ENCODE measurements around the gene DZIP1L. TPM values are rescaled to one million over a fixed set of nuclear protein-coding genes. Genes with fewer than 3 reads are reported as not detected.
"Not testable (repeated sequence)": the region's sequence is repeated elsewhere in the genome, so short reads cannot be mapped to it uniquely, and the experiment has no call there.

Gene DZIP1L
- total RNA-seq, 1 experiment from 2014 or later: 2.3 TPM

- no peak for DNase-seq
- H2AFZ ChIP-seq: no peak overlapping the region
- H3K79me2 ChIP-seq (ENCODE audit: low read depth): no peaks in the 10 kb centered on the region
- H3K4me2 ChIP-seq: no peak overlapping the region
- no peaks in the 10 kb centered on the region for H3K9me3 ChIP-seq (ENCODE audit: insufficient read depth, low read depth)
- ChIA-PET POLR2A (ENCODE audit: unreplicated experiment) (no interaction called here), CTCF (no interaction called here)
- intact Hi-C loops (cut with micrococcal nuclease; ENCODE audit: unreplicated experiment): no loop called here
- H3K4me1 ChIP-seq (replicated peaks; ENCODE audit: insufficient read depth): no peaks in the 10 kb centered on the region
- H3K27me3 ChIP-seq (ENCODE audit: insufficient read depth, low read depth): no peaks in the 10 kb centered on the region
- BruUV-seq (replicated peaks): no TSS peak
- no peaks in the 10 kb centered on the region for H3K9me2 ChIP-seq (ENCODE audit: insufficient read depth)
- no peak for TF ChIP-seq EZH2 (IDR thresholded peaks at IDR 0.05; ENCODE audit: low read depth)
- TF ChIP-seq, protein P1, sequence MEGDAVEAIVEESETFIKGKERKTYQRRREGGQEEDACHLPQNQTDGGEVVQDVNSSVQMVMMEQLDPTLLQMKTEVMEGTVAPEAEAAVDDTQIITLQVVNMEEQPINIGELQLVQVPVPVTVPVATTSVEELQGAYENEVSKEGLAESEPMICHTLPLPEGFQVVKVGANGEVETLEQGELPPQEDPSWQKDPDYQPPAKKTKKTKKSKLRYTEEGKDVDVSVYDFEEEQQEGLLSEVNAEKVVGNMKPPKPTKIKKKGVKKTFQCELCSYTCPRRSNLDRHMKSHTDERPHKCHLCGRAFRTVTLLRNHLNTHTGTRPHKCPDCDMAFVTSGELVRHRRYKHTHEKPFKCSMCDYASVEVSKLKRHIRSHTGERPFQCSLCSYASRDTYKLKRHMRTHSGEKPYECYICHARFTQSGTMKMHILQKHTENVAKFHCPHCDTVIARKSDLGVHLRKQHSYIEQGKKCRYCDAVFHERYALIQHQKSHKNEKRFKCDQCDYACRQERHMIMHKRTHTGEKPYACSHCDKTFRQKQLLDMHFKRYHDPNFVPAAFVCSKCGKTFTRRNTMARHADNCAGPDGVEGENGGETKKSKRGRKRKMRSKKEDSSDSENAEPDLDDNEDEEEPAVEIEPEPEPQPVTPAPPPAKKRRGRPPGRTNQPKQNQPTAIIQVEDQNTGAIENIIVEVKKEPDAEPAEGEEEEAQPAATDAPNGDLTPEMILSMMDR (conservative IDR thresholded peaks at IDR 0.05): no peak
- H3F3A ChIP-seq (ENCODE audit: insufficient read depth, low read depth): no peaks in the 10 kb centered on the region
- H3K36me3 ChIP-seq (ENCODE audit: low read depth): no peaks in the 10 kb centered on the region
- H3K4me3 ChIP-seq: no peak overlapping the region
- H4K20me1 ChIP-seq (ENCODE audit: insufficient read depth): no peaks in the 10 kb centered on the region
- H3K27ac ChIP-seq: no peak overlapping the region
These were observed 39.1 kb upstream of the DZIP1L start for GRCh38 chr3:138154534-138154933.

- no peaks in the 10 kb centered on the region for H3F3A ChIP-seq (ENCODE audit: insufficient read depth, low read depth)
- ChIA-PET CTCF (no interaction called here), POLR2A (ENCODE audit: unreplicated experiment) (no interaction called here)
- no peaks in the 10 kb centered on the region for H3K79me2 ChIP-seq (ENCODE audit: low read depth)
- no peaks in the 10 kb centered on the region for H3K9me3 ChIP-seq (ENCODE audit: insufficient read depth, low read depth)
- no peak overlapping the region for H3K4me2 ChIP-seq
- H3K36me3 ChIP-seq (ENCODE audit: low read depth): no peaks in the 10 kb centered on the region
- H3K9me2 ChIP-seq (ENCODE audit: insufficient read depth): no peaks in the 10 kb centered on the region
- no peak for DNase-seq
- BruUV-seq (replicated peaks): no TSS peak
- H3K27me3 ChIP-seq (ENCODE audit: insufficient read depth, low read depth): no peaks in the 10 kb centered on the region
- no peak overlapping the region for H3K4me3 ChIP-seq
- no peaks in the 10 kb centered on the region for H3K4me1 ChIP-seq (replicated peaks; ENCODE audit: insufficient read depth)
- H4K20me1 ChIP-seq (ENCODE audit: insufficient read depth): no peaks in the 10 kb centered on the region
- TF ChIP-seq, protein P1 (conservative IDR thresholded peaks at IDR 0.05): no peak
- TF ChIP-seq EZH2 (IDR thresholded peaks at IDR 0.05; ENCODE audit: low read depth): no peak
- H3K27ac ChIP-seq: no peak overlapping the region
- intact Hi-C loops (cut with micrococcal nuclease; ENCODE audit: unreplicated experiment): no loop called here
- no peak overlapping the region for H2AFZ ChIP-seq
These were observed 33.1 kb upstream of the DZIP1L start for GRCh38 chr3:138148503-138148902.

DNA sequence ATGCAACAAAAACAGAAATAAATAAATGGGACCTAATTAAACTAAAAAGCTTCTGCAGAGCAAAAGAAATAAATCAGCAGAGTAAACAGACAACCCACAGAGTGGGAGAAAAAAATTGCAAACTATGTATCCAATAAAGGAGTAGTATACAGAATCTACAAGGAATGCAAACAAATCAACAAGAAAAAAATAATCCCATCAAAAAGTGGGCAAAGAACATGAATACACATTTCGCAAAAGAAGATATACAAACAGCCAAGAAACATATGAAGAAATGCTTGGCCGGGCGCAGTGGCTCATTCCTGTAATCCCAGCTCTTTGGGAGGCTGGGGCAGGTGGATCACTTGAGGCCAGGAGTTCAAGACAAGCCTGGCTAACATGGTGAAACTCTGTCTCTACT, 26.8 kb upstream of the DZIP1L start:
- H4K20me1 ChIP-seq (ENCODE audit: insufficient read depth); intact Hi-C loops (cut with micrococcal nuclease; ENCODE audit: unreplicated experiment); POLR2A ChIA-PET (ENCODE audit: unreplicated experiment); H3K9me3 ChIP-seq (ENCODE audit: insufficient read depth, low read depth); BruUV-seq (replicated peaks); H3K36me3 ChIP-seq (ENCODE audit: low read depth); H3K27ac ChIP-seq; H3K4me3 ChIP-seq; H3K4me1 ChIP-seq (replicated peaks; ENCODE audit: insufficient read depth); DNase-seq; H2AFZ ChIP-seq; H3F3A ChIP-seq (ENCODE audit: insufficient read depth, low read depth); H3K79me2 ChIP-seq (ENCODE audit: low read depth); H3K4me2 ChIP-seq; H3K9me2 ChIP-seq (ENCODE audit: insufficient read depth); H3K27me3 ChIP-seq (ENCODE audit: insufficient read depth, low read depth): not testable (repeated sequence)
- CTCF ChIA-PET: interaction anchor here (0.5 kb wide), 1 partner anchor 31 kb away, joined by 3 read pairs; no protein-coding TSS in a partner anchor

- ChIA-PET POLR2A (ENCODE audit: unreplicated experiment) (no interaction called here), CTCF (no interaction called here)
- Histone ChIP-seq H3K36me3 (ENCODE audit: low read depth) (no peaks in the 10 kb centered on the region), H3K79me2 (ENCODE audit: low read depth) (no peaks in the 10 kb centered on the region), H3K9me3 (ENCODE audit: insufficient read depth, low read depth) (no peaks in the 10 kb centered on the region), H2AFZ (no peak overlapping the region), H4K20me1 (ENCODE audit: insufficient read depth) (no peaks in the 10 kb centered on the region), H3K27ac (no peak overlapping the region), H3F3A (ENCODE audit: insufficient read depth, low read depth) (no peaks in the 10 kb centered on the region), H3K9me2 (ENCODE audit: insufficient read depth) (no peaks in the 10 kb centered on the region), H3K4me1 (replicated peaks; ENCODE audit: insufficient read depth) (no peaks in the 10 kb centered on the region), H3K27me3 (ENCODE audit: insufficient read depth, low read depth) (no peaks in the 10 kb centered on the region), H3K4me3 (no peak overlapping the region), H3K4me2 (no peak overlapping the region)
- intact Hi-C loops (cut with micrococcal nuclease; ENCODE audit: unreplicated experiment): no loop called here
- DNase-seq: no peak
- TF ChIP-seq, protein P1 (conservative IDR thresholded peaks at IDR 0.05): no peak
- TF ChIP-seq EZH2 (IDR thresholded peaks at IDR 0.05; ENCODE audit: low read depth): no peak
- no TSS peak for BruUV-seq (replicated peaks)
These were observed 25.5 kb upstream of the DZIP1L start for GRCh38 chr3:138140940-138141339.

Measured in PC-9 (cell line).